HEK293T (cell line): ENCODE results near the gene TMC6.
"Not testable (repeated sequence)": the region's sequence is repeated elsewhere in the genome, so short reads cannot be mapped to it uniquely, and the experiment has no call there.

Experiments
- CTCF ChIA-PET: fragments of 350-600 bp; formaldehyde crosslinking; extraction: SDS; loops from one replicate; lab custom pipeline; 2021; ENCODE audit warnings: antibody characterized with exemption, inconsistent platforms; lab: Yijun Ruan, JAX
- POLR2A ChIA-PET: fragments of 350-600 bp; formaldehyde crosslinking; extraction: SDS; loops from one replicate; lab custom pipeline; 2020; ENCODE audit warnings: antibody characterized with exemption, inconsistent platforms; lab: Yijun Ruan, JAX
- DNase-seq: peaks from one replicate; pipeline ENCODE4 v3.0.0; 2012; ENCODE audit warnings: mixed read lengths; ENCODE audit errors: extremely low spot score
- ARNT ChIP-seq: fragments of 450-650 bp; IDR thresholded peaks from 2 replicates; pipeline ENCODE4 v1.6.1; 2017; ENCODE audit warnings: mild to moderate bottlenecking
- BHLHE40 ChIP-seq: fragments of 450-650 bp; IDR thresholded peaks from 2 replicates; pipeline ENCODE4 v1.6.1; 2016; ENCODE audit warnings: mild to moderate bottlenecking, moderate library complexity, borderline replicate concordance
- CTBP1 ChIP-seq: fragments of 450-650 bp; IDR thresholded peaks from 2 replicates; pipeline ENCODE4 v1.6.1; 2016; ENCODE audit warnings: borderline replicate concordance
- ELF4 ChIP-seq: fragments of 450-650 bp; IDR thresholded peaks from 2 replicates; pipeline ENCODE4 v1.6.1; 2017; ENCODE audit warnings: antibody characterized with exemption
- FOXA1 ChIP-seq: fragments of 450-650 bp; IDR thresholded peaks from 2 replicates; pipeline ENCODE4 v1.6.1; 2016; ENCODE audit warnings: mild to moderate bottlenecking
- FOXK2 ChIP-seq: fragments of 450-650 bp; IDR thresholded peaks from 2 replicates; pipeline ENCODE4 v1.6.1; 2016; ENCODE audit warnings: mild to moderate bottlenecking
- FOXM1 ChIP-seq: fragments of 450-650 bp; IDR thresholded peaks from 2 replicates; pipeline ENCODE4 v1.6.1; 2017; ENCODE audit warnings: mild to moderate bottlenecking, borderline replicate concordance
- HDGF ChIP-seq: fragments of 450-650 bp; IDR thresholded peaks from 2 replicates; pipeline ENCODE4 v1.6.1; 2017; ENCODE audit warnings: antibody characterized with exemption, borderline replicate concordance
- L3MBTL2 ChIP-seq: fragments of 450-650 bp; conservative IDR thresholded peaks from 2 replicates; pipeline ENCODE4 v1.6.1; 2016; ENCODE audit warnings: mild to moderate bottlenecking
- LEF1 ChIP-seq: fragments of 450-650 bp; IDR thresholded peaks from 2 replicates; pipeline ENCODE4 v1.6.1; 2017; ENCODE audit warnings: mild to moderate bottlenecking, borderline replicate concordance
- NFRKB ChIP-seq: fragments of 450-650 bp; IDR thresholded peaks from 2 replicates; pipeline ENCODE4 v1.6.1; 2016; ENCODE audit warnings: mild to moderate bottlenecking, moderate library complexity
- PKNOX1 ChIP-seq: fragments of 450-650 bp; IDR thresholded peaks from 2 replicates; pipeline ENCODE4 v1.6.1; 2016
- SP1 ChIP-seq: fragments of 450-650 bp; IDR thresholded peaks from 2 replicates; pipeline ENCODE4 v1.6.1; 2017
- SUZ12 ChIP-seq: fragments of 450-650 bp; IDR thresholded peaks from 2 replicates; pipeline ENCODE4 v1.6.1; 2016; ENCODE audit warnings: mild to moderate bottlenecking
- TARDBP ChIP-seq: fragments of 450-650 bp; IDR thresholded peaks from 2 replicates; pipeline ENCODE4 v1.6.1; 2016
- ZNF384 ChIP-seq: fragments of 450-650 bp; IDR thresholded peaks from 2 replicates; pipeline ENCODE4 v1.6.1; 2016

The TMC6 gene

DNA sequence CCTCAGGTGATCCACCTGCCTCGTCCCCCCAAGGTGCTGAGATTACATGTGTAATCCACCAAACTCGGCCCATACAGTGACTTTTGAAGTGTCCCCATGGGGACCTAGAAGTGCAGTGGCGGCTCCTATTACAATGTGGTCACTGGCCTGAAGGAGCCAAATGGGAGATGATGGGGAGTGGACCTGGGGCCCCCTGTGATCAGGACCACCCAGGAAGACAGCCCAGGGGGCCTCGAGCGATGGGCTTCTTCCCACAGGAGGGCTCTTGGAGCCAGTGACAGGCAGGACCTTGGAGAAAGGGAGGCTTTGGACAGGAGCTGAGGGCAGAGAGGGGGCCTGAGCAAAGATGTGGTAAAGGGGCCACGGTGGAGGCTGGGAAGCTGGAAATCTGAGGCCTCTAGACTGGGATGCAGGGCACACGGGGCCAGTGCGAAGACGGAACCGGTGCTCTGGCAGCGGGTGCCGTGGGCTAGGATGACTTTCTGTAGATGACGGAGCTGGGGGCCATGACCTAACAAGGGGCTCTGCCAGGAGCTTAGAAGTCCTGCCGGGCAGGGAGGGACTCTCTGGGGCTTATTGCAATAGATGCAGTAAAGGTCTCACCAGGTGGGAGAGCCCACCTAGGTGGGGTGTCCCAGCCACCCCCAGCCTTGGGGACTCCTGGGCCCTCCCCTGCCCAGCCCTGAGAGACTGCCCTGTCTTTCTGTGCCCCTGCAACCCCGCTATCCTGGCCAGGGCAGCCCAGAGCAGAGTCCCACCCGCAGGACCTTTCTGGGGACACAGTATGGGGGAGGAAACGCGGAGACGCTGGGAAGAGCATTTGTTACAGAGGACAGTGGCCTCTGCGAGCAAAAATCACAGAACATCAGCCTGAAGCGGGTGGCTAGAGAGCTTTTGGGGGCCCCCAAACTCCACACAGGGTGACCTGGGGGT, 14.9 kb upstream of the TMC6 start:
- ChIA-PET CTCF (interaction anchor here (2.0 kb wide), 1 partner anchor 8 kb away, joined by 6 read pairs; no protein-coding TSS in a partner anchor), POLR2A (interaction anchor here (1.5 to 2.2 kb wide), 3 partner anchors 9 to 43 kb away, joined by 5 to 8 read pairs (median 6); partner anchors contain the start of genes AFMID, TK1 and TMC6)
- DNase-seq: no peak
- TF ChIP-seq FOXM1 (no peak), L3MBTL2 (no peak), LEF1 (no peak), FOXA1 (no peak), SP1 (no peak), NFRKB (no peak), FOXK2 (no peak), ZNF384 (no peak), SUZ12 (no peak), PKNOX1 (no peak), HDGF (no peak), BHLHE40 (no peak)

DNA sequence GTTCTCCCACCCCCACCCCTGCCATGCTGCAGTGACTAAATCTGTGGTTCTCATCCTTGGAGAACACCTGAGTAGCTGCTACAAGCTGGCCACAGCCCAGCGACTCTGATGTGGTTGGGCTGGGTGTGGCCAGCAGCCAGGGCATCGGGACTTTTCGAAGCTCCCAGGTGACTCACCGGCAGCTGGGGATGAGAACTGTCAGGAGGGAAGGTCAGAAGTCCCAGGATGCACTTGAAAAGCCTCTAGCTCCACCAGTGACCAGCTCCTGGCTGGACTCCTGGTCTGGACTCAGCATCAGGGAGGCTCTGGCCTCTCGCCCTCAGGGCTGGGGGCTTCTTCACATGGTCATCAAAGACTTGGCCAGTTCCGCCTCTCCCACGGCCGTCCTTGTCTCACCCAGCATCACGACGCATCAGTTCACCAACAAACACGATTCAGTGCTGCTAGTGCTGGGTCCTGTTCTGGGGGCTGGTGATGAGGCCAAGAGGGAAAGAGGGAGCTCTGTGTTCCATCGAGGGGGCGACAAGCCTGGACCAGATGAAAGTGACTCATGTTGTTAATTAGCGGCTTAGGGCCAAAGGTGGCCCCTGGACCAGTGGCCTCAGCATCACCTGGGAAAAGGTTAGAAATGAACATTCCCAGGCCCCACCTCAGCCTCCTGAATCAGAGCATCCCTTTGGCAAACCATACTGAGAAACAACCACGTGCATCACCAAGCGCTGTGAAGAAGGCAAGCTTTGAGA, 13.7 kb upstream of the TMC6 start:
- CTCF ChIA-PET: interaction anchor here (0.7 to 1.1 kb wide), 3 partner anchors 11 to 45 kb away, joined by 3 to 4 read pairs (median 3); partner anchors contain the start of genes AFMID and TK1
- POLR2A ChIA-PET: interaction anchor here (0.8 to 3.1 kb wide), 3 partner anchors 14 to 45 kb away, joined by 4 to 19 read pairs (median 5); partner anchors contain the start of genes AFMID, TK1 and TMC6
- TF ChIP-seq ZNF384 (no peak), NFRKB (no peak), FOXK2 (no peak), HDGF (no peak), FOXA1 (no peak), LEF1 (no peak), BHLHE40 (no peak), FOXM1 (no peak), SP1 (no peak), ARNT (no peak), PKNOX1 (no peak), CTBP1 (no peak), SUZ12 (no peak), ELF4 (no peak), TARDBP (no peak), L3MBTL2 (no peak)
- DNase-seq: no peak

GRCh38 chr17:78141437-78142118, 13.0 kb upstream of the TMC6 start:
- TF ChIP-seq FOXK2: no peak
- TF ChIP-seq ELF4: no peak
- TF ChIP-seq FOXM1: no peak
- TF ChIP-seq SUZ12: no peak
- no peak for TF ChIP-seq LEF1
- TF ChIP-seq NFRKB: no peak
- no peak for TF ChIP-seq L3MBTL2
- no peak for DNase-seq
- CTCF ChIA-PET: interaction anchor here (0.7 to 1.1 kb wide), 3 partner anchors 12 to 45 kb away, joined by 3 to 4 read pairs (median 3); partner anchors contain the start of genes AFMID and TK1
- POLR2A ChIA-PET: interaction anchor here (0.8 to 3.1 kb wide), 3 partner anchors 13 to 45 kb away, joined by 4 to 19 read pairs (median 5); partner anchors contain the start of genes AFMID, TK1 and TMC6

GRCh38 chr17:78140169-78141051, 11.9 kb upstream of the TMC6 start:
- TF ChIP-seq LEF1: no peak
- TF ChIP-seq SP1: peak; percentile 96
- TF ChIP-seq ZNF384: peak; percentile 75
- TF ChIP-seq FOXA1: no peak
- TF ChIP-seq ELF4: no peak
- no peak for TF ChIP-seq BHLHE40
- no peak for TF ChIP-seq TARDBP
- no peak for TF ChIP-seq SUZ12
- no peak for TF ChIP-seq FOXM1
- no peak; the same call in 1 of the 2 replicates for TF ChIP-seq L3MBTL2
- no peak for TF ChIP-seq CTBP1
- peak; percentile 60; the same call in 1 of the 2 replicates for TF ChIP-seq PKNOX1
- TF ChIP-seq ARNT: no peak
- TF ChIP-seq NFRKB: no peak
- TF ChIP-seq FOXK2: no peak
- peak; percentile 98; the same call in 1 of the 2 replicates for TF ChIP-seq HDGF
- CTCF ChIA-PET: interaction anchor here (0.6 to 1.2 kb wide), 5 partner anchors 35 to 239 kb away, joined by 3 to 8 read pairs (median 3); no protein-coding TSS in a partner anchor
- DNase-seq: peak; percentile 100
- POLR2A ChIA-PET: interaction anchor here (0.6 to 3.1 kb wide), 4 partner anchors 9 to 47 kb away, joined by 3 to 19 read pairs (median 4); partner anchors contain the start of genes AFMID, TK1 and TMC6

GRCh38 chr17:78139861-78140168, 11.3 kb upstream of the TMC6 start:
- ChIA-PET CTCF (interaction anchor here (0.6 to 1.2 kb wide), 3 partner anchors 36 to 877 kb away, joined by 3 to 4 read pairs (median 4); no protein-coding TSS in a partner anchor), POLR2A (interaction anchor here (0.8 to 3.1 kb wide), 3 partner anchors 11 to 47 kb away, joined by 4 to 19 read pairs (median 4); partner anchors contain the start of genes AFMID, TK1 and TMC6)
- not testable (repeated sequence) for DNase-seq
